GM12801 (cell line): Measurements from ENCODE around the gene MAGOHB.

Experiments
- TF ChIP-seq, protein P1 (sequence below): IDR thresholded peaks from one replicate; pipeline ENCODE4 v1.5.1; 2011; ENCODE audit warnings: control low read depth; ENCODE audit not compliant: insufficient read length; ENCODE audit errors: extremely low read depth

The MAGOHB gene

DNA sequence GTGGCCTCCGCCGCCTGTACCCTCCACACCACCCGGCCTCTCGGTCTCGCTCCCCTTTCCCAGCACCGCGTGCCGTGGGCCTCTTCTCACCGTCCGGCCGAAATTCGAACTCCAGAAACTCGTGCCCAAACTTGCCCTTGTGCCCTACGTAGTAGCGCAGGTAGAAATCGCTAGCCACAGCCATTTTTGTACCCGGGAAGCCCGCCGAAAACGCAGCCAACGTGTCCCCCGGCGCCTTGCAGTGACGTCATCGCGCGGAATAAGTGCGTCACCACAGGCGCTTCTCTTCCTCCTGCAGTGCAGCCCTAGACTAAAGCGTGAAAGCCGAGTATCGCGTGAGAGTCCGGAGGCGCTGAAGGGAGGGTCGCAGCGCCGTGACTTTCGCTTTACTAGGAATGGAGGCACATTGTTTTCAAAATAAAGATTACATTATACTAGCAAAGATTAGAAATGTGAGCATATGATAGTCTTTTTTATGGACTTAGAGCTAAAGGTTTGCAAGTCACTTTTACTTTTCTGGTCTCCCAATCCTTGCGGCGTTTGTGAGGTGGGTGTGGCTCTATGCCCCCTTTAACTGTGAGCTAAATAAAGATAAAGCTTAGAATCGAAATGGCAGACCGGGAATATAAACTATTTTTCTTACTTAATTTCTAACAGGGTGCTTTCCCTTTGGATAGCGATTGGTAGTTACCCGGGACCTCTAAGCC, at the start of gene MAGOHB:
Gene MAGOHB (minus strand): TSS at position 261 of the 707 bp plus-strand sequence. CDS start 77 bp downstream, at position 184.
- TF ChIP-seq, protein P1, sequence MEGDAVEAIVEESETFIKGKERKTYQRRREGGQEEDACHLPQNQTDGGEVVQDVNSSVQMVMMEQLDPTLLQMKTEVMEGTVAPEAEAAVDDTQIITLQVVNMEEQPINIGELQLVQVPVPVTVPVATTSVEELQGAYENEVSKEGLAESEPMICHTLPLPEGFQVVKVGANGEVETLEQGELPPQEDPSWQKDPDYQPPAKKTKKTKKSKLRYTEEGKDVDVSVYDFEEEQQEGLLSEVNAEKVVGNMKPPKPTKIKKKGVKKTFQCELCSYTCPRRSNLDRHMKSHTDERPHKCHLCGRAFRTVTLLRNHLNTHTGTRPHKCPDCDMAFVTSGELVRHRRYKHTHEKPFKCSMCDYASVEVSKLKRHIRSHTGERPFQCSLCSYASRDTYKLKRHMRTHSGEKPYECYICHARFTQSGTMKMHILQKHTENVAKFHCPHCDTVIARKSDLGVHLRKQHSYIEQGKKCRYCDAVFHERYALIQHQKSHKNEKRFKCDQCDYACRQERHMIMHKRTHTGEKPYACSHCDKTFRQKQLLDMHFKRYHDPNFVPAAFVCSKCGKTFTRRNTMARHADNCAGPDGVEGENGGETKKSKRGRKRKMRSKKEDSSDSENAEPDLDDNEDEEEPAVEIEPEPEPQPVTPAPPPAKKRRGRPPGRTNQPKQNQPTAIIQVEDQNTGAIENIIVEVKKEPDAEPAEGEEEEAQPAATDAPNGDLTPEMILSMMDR = no peak

DNA sequence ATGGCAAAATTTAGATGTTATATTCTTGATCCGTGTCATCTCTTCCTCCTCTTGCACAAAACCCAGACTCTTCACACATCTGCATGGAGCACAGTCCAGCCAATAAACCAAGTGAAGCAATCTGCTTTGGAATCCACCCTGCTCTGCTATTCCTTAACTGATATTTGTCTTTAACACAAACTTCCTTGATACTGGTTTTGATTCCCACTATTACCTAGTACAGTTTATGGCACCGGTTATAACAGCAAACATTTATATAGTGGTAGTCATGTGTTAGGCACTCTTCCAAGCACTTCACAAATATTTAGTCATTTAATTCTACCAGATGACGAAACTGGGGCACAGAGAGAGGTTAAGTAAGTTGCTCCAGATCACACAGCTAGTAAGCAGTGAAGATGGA, 47.9 kb upstream of the MAGOHB start:
- TF ChIP-seq, protein P1 = no peak

DNA sequence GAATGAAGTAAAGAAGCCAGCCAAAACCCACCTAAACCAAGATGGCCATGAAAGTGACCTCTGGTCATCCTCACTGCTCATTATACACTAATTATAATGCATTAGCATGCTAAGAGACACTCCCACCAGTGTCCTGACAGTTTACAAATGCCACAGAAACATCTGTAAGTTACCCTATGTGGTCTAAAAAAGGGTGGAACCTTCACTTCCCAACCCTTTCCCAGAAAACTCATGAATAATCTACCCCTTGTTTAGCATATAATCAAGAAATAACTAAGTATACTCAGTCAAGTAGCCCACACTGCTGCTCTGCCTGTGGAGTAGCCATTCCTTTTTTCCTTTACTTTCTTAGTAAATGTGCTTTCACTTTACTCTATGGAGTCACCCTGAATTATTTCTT, 40.6 kb upstream of the MAGOHB start:
- TF ChIP-seq, protein P1 = no peak

DNA sequence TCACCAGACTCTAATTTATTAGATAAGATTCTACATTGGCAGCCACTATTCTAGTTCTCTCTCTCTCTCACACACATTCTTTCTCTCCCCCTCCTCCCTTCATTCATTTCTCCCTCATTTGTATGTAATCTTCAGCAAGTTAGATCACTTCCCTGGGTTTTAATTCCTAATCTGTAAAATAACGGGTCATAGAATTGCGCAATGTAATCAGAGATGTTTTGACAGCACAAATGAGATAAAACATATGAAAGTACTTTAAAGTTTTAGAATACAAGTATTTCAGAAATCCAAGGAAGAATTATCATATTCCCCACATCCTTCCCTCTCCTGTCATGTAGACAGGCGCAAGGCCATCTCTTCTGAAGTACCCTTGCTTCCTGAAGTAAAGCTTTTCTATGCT, 38.8 kb upstream of the MAGOHB start:
- TF ChIP-seq, protein P1 = no peak

DNA sequence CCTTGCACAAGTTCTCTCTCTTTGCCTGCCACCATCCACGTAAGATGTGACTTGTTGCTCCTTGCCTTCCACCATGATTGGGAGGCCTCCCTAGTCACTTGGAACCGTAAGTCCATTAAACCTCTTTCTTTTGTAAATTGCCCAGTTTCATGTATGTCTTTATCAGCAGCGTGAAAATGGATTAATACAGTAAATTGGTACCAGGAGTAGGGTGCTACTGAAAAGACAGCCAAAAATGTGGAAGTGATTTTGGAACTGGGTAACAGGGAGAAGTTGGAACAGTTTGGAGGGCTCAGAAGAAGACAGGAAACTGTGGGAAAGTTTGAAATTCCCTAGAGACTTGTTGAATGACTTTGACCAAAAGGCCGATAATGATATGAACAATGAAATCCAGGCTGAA, 32.5 kb upstream of the MAGOHB start:
- TF ChIP-seq, protein P1 = no peak

DNA sequence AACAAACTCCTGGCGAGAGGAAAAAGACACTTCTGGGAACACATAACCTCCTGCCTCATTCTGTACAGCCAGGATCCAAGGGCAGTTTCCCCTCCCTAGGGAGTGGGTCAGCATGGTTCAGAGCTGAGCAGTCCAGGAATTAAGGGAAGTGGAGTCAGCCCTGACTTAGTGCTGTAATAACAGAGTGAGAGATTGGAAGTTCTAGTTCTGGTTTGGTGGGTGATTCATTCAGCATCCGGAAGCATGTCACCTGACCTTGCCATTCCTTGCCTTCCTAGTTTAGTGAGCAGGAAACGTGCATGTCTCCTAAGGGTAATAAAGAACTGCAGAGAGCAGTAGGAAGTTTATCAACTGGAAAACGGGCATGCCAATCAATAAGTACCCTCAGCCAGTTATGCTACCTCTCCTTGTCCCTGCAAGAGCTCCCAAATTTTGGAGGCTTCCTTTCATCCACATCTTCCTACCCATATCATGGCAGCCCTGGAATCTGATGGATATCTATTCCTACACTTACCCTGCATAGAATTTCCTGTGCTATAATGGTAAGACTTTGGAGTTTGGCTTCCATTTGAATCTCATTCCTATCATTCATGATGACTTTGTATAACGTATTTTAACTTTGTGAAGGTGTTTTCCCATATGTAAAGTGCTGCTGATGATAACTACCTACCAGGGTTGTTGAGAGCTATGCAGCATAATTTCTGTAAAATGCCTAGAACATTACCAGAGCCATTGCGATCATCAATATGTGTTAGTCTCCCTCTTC, 28.5 kb upstream of the MAGOHB start:
- TF ChIP-seq, protein P1 = no peak

DNA sequence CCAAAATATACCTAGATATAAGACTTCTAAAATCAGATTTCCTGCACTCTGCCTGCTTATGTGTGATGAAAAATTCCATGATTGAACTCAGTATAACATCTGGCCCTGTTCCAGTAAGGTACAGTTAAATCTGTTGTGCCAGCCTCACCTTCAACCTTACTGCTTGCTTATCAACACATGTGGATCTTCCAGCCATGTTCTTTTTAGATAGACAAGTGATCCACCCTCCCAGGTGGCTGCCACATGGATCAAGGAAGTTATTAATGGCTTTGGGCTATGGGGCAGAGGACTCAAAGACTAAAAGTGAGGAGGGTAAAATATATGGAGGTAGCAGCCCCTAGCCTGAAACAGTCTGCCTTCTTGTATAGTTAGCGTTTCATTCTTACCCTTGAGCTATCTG, 25.3 kb upstream of the MAGOHB start:
- TF ChIP-seq, protein P1 = no peak
